ENCODE data around the gene KLK4. TPM values are rescaled to one million over a fixed set of nuclear protein-coding genes. Genes with fewer than 3 reads are reported as not detected.

KLK4 gene, protein sequence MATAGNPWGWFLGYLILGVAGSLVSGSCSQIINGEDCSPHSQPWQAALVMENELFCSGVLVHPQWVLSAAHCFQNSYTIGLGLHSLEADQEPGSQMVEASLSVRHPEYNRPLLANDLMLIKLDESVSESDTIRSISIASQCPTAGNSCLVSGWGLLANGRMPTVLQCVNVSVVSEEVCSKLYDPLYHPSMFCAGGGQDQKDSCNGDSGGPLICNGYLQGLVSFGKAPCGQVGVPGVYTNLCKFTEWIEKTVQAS
- not detected in 2 replicates for total RNA-seq

DNA sequence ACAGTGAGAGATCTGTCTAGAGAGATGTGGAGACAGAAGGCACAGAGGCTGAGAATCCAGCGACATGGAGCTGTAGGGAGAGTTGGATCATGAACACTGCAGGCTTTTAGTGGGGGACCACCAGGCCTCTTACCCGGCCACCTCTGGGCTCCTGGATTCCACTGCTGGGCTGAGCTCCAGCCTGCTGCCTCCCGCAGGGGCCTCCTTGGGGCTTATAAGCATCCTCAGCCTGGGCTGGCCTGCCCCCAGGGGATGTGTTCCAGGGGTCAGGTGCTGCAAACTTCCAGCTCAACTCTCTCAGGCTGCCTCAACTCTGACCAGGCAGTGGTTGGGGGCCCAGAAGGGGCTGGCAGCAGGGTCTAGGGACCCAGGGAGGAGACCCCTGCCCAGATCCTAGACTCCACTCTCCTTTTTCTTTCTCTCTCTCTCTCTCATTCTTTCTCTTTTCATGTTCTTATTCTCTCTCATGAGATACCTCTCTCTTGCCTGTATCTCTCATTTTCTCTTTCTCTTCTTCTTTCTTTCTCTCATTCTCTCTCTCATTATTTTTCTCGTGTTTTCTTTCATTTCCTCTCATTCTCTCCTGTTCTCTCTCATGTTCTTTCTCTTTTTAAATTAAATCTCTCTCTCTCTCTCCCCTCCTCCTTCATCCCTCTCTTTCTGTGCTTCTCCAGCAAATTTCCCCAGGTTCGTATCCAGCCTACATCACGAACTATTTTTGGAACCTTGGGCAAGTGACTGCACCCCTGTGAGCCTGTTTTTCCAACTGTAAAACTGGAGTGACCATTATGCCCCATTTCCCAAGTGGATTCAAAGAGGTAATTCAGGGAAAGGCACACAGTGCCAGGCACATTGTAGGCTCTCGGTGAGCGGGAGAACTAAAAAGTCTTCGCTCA lies at the start of gene KLK4:
KLK4 (minus strand) TSS at position 190 of the 896 bp plus-strand sequence. CDS start 657 bp downstream, outside the sequence.

DNA sequence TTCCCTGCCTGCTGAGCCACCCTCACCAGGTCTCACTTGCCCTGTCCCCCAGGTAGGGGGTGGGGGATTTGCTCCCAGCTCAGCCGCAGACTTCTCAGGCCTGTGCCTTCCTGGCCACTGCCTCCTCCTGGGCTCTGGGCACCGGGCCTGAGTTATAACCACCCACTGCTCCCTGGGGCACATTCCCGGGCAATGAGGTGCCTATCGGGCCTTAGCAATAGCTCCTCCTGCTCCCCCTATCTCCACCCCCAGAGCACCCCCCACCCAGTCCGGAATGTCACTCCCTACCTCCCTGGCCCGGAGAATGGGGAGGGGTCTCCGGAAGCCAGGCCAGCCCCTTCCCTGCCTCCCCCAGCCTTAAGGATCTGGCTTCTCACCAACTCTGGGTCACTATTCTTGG lies 41.7 kb upstream of the KLK4 start, which contains the start of gene KLK5:
KLK5 (minus strand) TSS at position 129 of the 400 bp plus-strand sequence. CDS start 381 bp downstream, outside the sequence.

GRCh38 chr19:50873056-50873455 lies 38.1 kb downstream of the KLK4 start, which contains the start of gene KLK2:
TSS of gene KLK2 (plus strand) at chr19:50873439. CDS start at chr19:50873474, 35 bp downstream.

Other genes starting within 250 kb of the KLK4 start
- gene SHANK1, start 191.6 kb downstream of the KLK4 start, total RNA-seq = 2.9 and 7.6 TPM in 2 replicates
- 40.8 and 87.7 TPM in 2 replicates for gene CLEC11A, start 188.0 kb downstream of the KLK4 start, total RNA-seq
- gene GPR32, start 140.9 kb downstream of the KLK4 start, total RNA-seq = not detected in 2 replicates
- not detected in 2 replicates for gene ACP4, start 121.0 kb downstream of the KLK4 start, total RNA-seq
- not detected in 2 replicates for gene KLK1, start 87.6 kb downstream of the KLK4 start, total RNA-seq
- not detected in 2 replicates for gene KLK15, start 77.8 kb downstream of the KLK4 start, total RNA-seq
- gene KLK3, start 56.5 kb downstream of the KLK4 start, total RNA-seq = not detected in 2 replicates
- gene KLK2, start 38.0 kb downstream of the KLK4 start, total RNA-seq = not detected in 2 replicates
- under 0.01 TPM in 1 of 2 replicates, not detected in the other for gene KLK5, start 41.6 kb upstream of the KLK4 start, total RNA-seq
- not detected in 2 replicates for gene KLK6, start 58.2 kb upstream of the KLK4 start, total RNA-seq
- gene KLK7, start 72.5 kb upstream of the KLK4 start, total RNA-seq = not detected in 2 replicates
- gene KLK8, start 90.2 kb upstream of the KLK4 start, total RNA-seq = not detected in 2 replicates
- gene KLK10, start 108.3 kb upstream of the KLK4 start, total RNA-seq = not detected in 2 replicates
- not detected in 2 replicates for gene KLK11, start 115.2 kb upstream of the KLK4 start, total RNA-seq
- not detected in 2 replicates for gene KLK12, start 123.6 kb upstream of the KLK4 start, total RNA-seq
- gene KLK13, start 153.7 kb upstream of the KLK4 start, total RNA-seq = not detected in 2 replicates
- gene KLK14, start 171.5 kb upstream of the KLK4 start, total RNA-seq = not detected in 2 replicates
- 7.0 and 8.4 TPM in 2 replicates for gene CTU1, start 197.0 kb upstream of the KLK4 start, total RNA-seq
- gene SIGLEC9, start 213.5 kb upstream of the KLK4 start, total RNA-seq = 0.19 and 0.28 TPM in 2 replicates
- gene SIGLEC7, start 230.9 kb upstream of the KLK4 start, total RNA-seq = not detected in 2 replicates

Data from regular cardiac myocyte (primary cell).